ENCODE results near the gene PARP4.
A peak's percentile ranks its signal among the peaks of the same experiment; 100 is the strongest.
"Not testable (repeated sequence)": the region's sequence is repeated elsewhere in the genome, so short reads cannot be mapped to it uniquely, and the experiment has no call there.

Gene PARP4

GRCh38 chr13:24512197-24512907 is at the start of gene PARP4:
TSS of gene PARP4 (minus strand) at chr13:24512778. CDS start at chr13:24503776, 9,002 bp downstream.
- H3K9ac ChIP-seq, result peak within 1 kb of the TSS; percentile 87
- peaks cover 47% of the 10 kb centered on the region for H3K79me2 ChIP-seq (ENCODE audit: insufficient read depth, low read depth)
- no peaks in the 10 kb centered on the region for H3K36me3 ChIP-seq (ENCODE audit: insufficient read depth)
- no peak within 1 kb of the TSS for H3K4me3 ChIP-seq (IDR thresholded peaks at IDR 0.05; ENCODE audit: insufficient read depth, low read depth, low read length)
- TF ChIP-seq CTCF (conservative IDR thresholded peaks at IDR 0.05; ENCODE audit: low read depth, low read length), result no peak
- H4K20me1 ChIP-seq (ENCODE audit: insufficient read depth), result no peaks in the 10 kb centered on the region
- peak within 1 kb of the TSS; percentile 78 for H3K27ac ChIP-seq
- H3K27me3 ChIP-seq (ENCODE audit: insufficient read depth, low read depth), result no peaks in the 10 kb centered on the region
- H3K4me1 ChIP-seq (ENCODE audit: low read depth, poor library complexity, severe bottlenecking), result peaks cover 18% of the 10 kb centered on the region
- peak within 1 kb of the TSS; percentile 93 for H3K4me2 ChIP-seq
- H2AFZ ChIP-seq (ENCODE audit: low read depth), result peak within 1 kb of the TSS; percentile 83

GRCh38 chr13:24560579-24561187 is 48.1 kb upstream of the PARP4 start:
- H3K36me3 ChIP-seq (ENCODE audit: insufficient read depth); H3K9ac ChIP-seq; H3K79me2 ChIP-seq (ENCODE audit: insufficient read depth, low read depth); H3K27ac ChIP-seq; H3K4me3 ChIP-seq (IDR thresholded peaks at IDR 0.05; ENCODE audit: insufficient read depth, low read depth, low read length); H2AFZ ChIP-seq (ENCODE audit: low read depth); H4K20me1 ChIP-seq (ENCODE audit: insufficient read depth); H3K27me3 ChIP-seq (ENCODE audit: insufficient read depth, low read depth); H3K4me2 ChIP-seq; H3K4me1 ChIP-seq (ENCODE audit: low read depth, poor library complexity, severe bottlenecking): not testable (repeated sequence)

GRCh38 chr13:24559431-24560218 is 47.0 kb upstream of the PARP4 start:
- not testable (repeated sequence) for H3K36me3 ChIP-seq (ENCODE audit: insufficient read depth); H3K4me1 ChIP-seq (ENCODE audit: low read depth, poor library complexity, severe bottlenecking); H3K27ac ChIP-seq; H3K27me3 ChIP-seq (ENCODE audit: insufficient read depth, low read depth); H3K79me2 ChIP-seq (ENCODE audit: insufficient read depth, low read depth); H2AFZ ChIP-seq (ENCODE audit: low read depth); H3K4me2 ChIP-seq; H4K20me1 ChIP-seq (ENCODE audit: insufficient read depth); H3K4me3 ChIP-seq (IDR thresholded peaks at IDR 0.05; ENCODE audit: insufficient read depth, low read depth, low read length); H3K9ac ChIP-seq

- no peaks in the 10 kb centered on the region for H4K20me1 ChIP-seq (ENCODE audit: insufficient read depth)
- no peak overlapping the region for H3K4me3 ChIP-seq (IDR thresholded peaks at IDR 0.05; ENCODE audit: insufficient read depth, low read depth, low read length)
- no peaks in the 10 kb centered on the region for H3K79me2 ChIP-seq (ENCODE audit: insufficient read depth, low read depth)
- H3K36me3 ChIP-seq (ENCODE audit: insufficient read depth), result no peaks in the 10 kb centered on the region
- no peak overlapping the region for H2AFZ ChIP-seq (ENCODE audit: low read depth)
- no peaks in the 10 kb centered on the region for H3K4me1 ChIP-seq (ENCODE audit: low read depth, poor library complexity, severe bottlenecking)
- no peaks in the 10 kb centered on the region for H3K27me3 ChIP-seq (ENCODE audit: insufficient read depth, low read depth)
- H3K9ac ChIP-seq, result no peak overlapping the region
- no peak overlapping the region for H3K27ac ChIP-seq
- TF ChIP-seq CTCF (conservative IDR thresholded peaks at IDR 0.05; ENCODE audit: low read depth, low read length), result no peak
- no peak overlapping the region for H3K4me2 ChIP-seq
Measured at GRCh38 chr13:24557081-24557480, 44.5 kb upstream of the PARP4 start.

GRCh38 chr13:24553892-24554291 is 41.3 kb upstream of the PARP4 start:
- not testable (repeated sequence) for H3K4me1 ChIP-seq (ENCODE audit: low read depth, poor library complexity, severe bottlenecking); H3K27me3 ChIP-seq (ENCODE audit: insufficient read depth, low read depth); H2AFZ ChIP-seq (ENCODE audit: low read depth); H3K4me3 ChIP-seq (IDR thresholded peaks at IDR 0.05; ENCODE audit: insufficient read depth, low read depth, low read length); H3K36me3 ChIP-seq (ENCODE audit: insufficient read depth); H4K20me1 ChIP-seq (ENCODE audit: insufficient read depth); H3K79me2 ChIP-seq (ENCODE audit: insufficient read depth, low read depth); H3K27ac ChIP-seq; H3K4me2 ChIP-seq; H3K9ac ChIP-seq

GRCh38 chr13:24541476-24542352 is 29.1 kb upstream of the PARP4 start:
- not testable (repeated sequence) for H4K20me1 ChIP-seq (ENCODE audit: insufficient read depth); H3K4me1 ChIP-seq (ENCODE audit: low read depth, poor library complexity, severe bottlenecking); H3K36me3 ChIP-seq (ENCODE audit: insufficient read depth); H3K79me2 ChIP-seq (ENCODE audit: insufficient read depth, low read depth); H3K9ac ChIP-seq; H2AFZ ChIP-seq (ENCODE audit: low read depth); H3K4me3 ChIP-seq (IDR thresholded peaks at IDR 0.05; ENCODE audit: insufficient read depth, low read depth, low read length); H3K27ac ChIP-seq; H3K4me2 ChIP-seq; H3K27me3 ChIP-seq (ENCODE audit: insufficient read depth, low read depth)

Data from KMS-11 (cell line).